ENCODE results near the gene LMAN1.

- TF ChIP-seq CTCF (conservative IDR thresholded peaks at IDR 0.05; ENCODE audit: low read length) (no peak), EZH2phosphoT487 (IDR thresholded peaks at IDR 0.05; ENCODE audit: borderline replicate concordance, low read depth, low read length) (no peak)
Observed at GRCh38 chr18:59372975-59373374, 13.9 kb upstream of the LMAN1 start.

Measured in OCI-LY7 (cell line).